ENCODE results near the gene KCTD7. TPM values are rescaled to one million over a fixed set of nuclear protein-coding genes. Genes with fewer than 3 reads are reported as not detected.

The KCTD7 gene
- total and polyA plus RNA-seq, 2 of the 13 experiments (the other 11 are each of a cell fraction or from before 2014, with no cell fraction given) = 7.3 to 13.5 TPM

DNA sequence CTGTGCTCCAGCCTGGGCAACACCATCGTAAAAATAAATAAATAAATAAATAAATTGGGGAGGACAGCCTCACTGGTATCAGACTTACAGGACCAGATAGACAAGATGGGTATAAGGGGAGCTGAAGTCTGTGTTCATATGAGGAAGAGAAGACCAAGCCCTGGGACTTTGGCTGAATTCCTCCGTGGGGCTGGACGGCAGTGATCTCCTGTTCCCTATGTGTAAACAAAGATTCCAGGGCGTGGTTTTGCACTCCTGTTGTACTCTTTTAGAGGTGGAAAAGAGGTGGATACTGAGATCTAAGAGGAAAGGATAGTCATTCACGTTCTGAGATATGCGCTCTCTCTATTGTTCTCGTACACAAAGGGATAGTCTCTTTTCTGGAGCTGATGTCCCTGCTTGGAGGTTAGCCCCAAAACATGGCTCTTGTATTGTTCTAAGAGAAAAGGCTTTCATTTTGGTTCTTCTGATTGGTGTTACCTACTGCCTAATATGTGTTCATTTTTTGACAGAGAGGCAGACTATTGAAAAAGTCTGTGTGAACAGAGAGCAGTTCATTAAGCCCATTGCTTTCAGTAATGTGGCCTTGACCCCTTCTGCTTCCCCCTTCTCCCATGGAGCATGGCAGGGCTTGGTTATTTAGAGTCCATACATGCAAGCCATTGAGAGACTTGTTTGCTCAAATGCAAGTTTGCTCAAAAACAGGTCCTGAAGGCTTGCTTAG lies 12.3 kb downstream of the KCTD7 start (continued):
- TF ChIP-seq NCOA2 (CRISPR knock-in tag; IDR thresholded peaks at IDR 0.05) (peak; percentile 22; the same call in 1 of the 2 replicates), FLYWCH1 (CRISPR knock-in tag; IDR thresholded peaks at IDR 0.05) (no peak), PRPF4 (IDR thresholded peaks at IDR 0.05; ENCODE audit: low read depth, low read length, poor library complexity, severe bottlenecking) (no peak), FOXA1 (IDR thresholded peaks at IDR 0.05) (no peak), FOXA1 (CRISPR knock-in tag; IDR thresholded peaks at IDR 0.05) (peak; percentile 67), ZNF326 (CRISPR knock-in tag; IDR thresholded peaks at IDR 0.05; ENCODE audit: borderline replicate concordance) (no peak), SPEN (CRISPR knock-in tag; IDR thresholded peaks at IDR 0.05; ENCODE audit: low read depth) (0 out of 2 replicates have a peak, but pooled peaks have one; percentile 38), TARDBP (CRISPR knock-in tag; IDR thresholded peaks at IDR 0.05) (0 out of 2 replicates have a peak, but pooled peaks have one; percentile 11), IKZF1 (IDR thresholded peaks at IDR 0.05) (no peak), SNRNP70 (IDR thresholded peaks at IDR 0.05; ENCODE audit: low read depth, low read length) (no peak), KMT2B (CRISPR knock-in tag; IDR thresholded peaks at IDR 0.05) (no peak), SOX6 (IDR thresholded peaks at IDR 0.05) (no peak), SOX6 (CRISPR knock-in tag; IDR thresholded peaks at IDR 0.05) (peak; percentile 37; the same call in 1 of the 2 replicates), ZNF205 (CRISPR knock-in tag; IDR thresholded peaks at IDR 0.05) (0 out of 2 replicates have a peak, but pooled peaks have one; percentile 19), ZMYM2 (CRISPR knock-in tag; IDR thresholded peaks at IDR 0.05) (0 out of 2 replicates have a peak, but pooled peaks have one; percentile 21), MTF2 (CRISPR knock-in tag; IDR thresholded peaks at IDR 0.05; ENCODE audit: borderline replicate concordance) (no peak), ZNF644 (CRISPR knock-in tag; IDR thresholded peaks at IDR 0.05; ENCODE audit: low read depth) (peak; percentile 77), KLF6 (CRISPR knock-in tag; IDR thresholded peaks at IDR 0.05) (no peak), MYNN (CRISPR knock-in tag; IDR thresholded peaks at IDR 0.05; ENCODE audit: low read depth) (no peak), SNAI1 (CRISPR knock-in tag; IDR thresholded peaks at IDR 0.05; ENCODE audit: borderline replicate concordance) (no peak), KMT2A (CRISPR knock-in tag; IDR thresholded peaks at IDR 0.05) (no peak), ZSCAN29 (CRISPR knock-in tag; conservative IDR thresholded peaks at IDR 0.05) (0 out of 2 replicates have a peak, but pooled peaks have one; percentile 44), NFKB2 (CRISPR knock-in tag; IDR thresholded peaks at IDR 0.05; ENCODE audit: borderline replicate concordance) (no peak), LCORL (IDR thresholded peaks at IDR 0.05) (no peak), LCORL (CRISPR knock-in tag; IDR thresholded peaks at IDR 0.05) (peak; percentile 34), GATAD2A (CRISPR knock-in tag; IDR thresholded peaks at IDR 0.05) (peak; percentile 41; the same call in 1 of the 2 replicates)
- TF ChIP-seq, protein P1, sequence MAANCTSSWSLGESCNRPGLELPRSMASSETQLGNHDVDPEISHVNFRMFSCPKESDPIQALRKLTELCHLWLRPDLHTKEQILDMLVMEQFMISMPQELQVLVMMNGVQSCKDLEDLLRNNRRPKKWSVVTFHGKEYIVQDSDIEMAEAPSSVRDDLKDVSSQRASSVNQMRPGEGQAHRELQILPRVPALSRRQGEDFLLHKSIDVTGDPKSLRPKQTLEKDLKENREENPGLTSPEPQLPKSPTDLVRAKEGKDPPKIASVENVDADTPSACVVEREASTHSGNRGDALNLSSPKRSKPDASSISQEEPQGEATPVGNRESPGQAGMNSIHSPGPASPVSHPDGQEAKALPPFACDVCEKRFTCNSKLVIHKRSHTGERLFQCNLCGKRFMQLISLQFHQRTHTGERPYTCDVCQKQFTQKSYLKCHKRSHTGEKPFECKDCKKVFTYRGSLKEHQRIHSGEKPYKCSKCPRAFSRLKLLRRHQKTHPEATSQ (CRISPR knock-in tag; IDR thresholded peaks at IDR 0.05; ENCODE audit: borderline replicate concordance) = no peak
- TF ChIP-seq, protein P2, sequence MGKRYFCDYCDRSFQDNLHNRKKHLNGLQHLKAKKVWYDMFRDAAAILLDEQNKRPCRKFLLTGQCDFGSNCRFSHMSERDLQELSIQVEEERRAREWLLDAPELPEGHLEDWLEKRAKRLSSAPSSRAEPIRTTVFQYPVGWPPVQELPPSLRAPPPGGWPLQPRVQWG (CRISPR knock-in tag; IDR thresholded peaks at IDR 0.05; ENCODE audit: borderline replicate concordance, low read depth) = no peak
- TF ChIP-seq, protein P3, sequence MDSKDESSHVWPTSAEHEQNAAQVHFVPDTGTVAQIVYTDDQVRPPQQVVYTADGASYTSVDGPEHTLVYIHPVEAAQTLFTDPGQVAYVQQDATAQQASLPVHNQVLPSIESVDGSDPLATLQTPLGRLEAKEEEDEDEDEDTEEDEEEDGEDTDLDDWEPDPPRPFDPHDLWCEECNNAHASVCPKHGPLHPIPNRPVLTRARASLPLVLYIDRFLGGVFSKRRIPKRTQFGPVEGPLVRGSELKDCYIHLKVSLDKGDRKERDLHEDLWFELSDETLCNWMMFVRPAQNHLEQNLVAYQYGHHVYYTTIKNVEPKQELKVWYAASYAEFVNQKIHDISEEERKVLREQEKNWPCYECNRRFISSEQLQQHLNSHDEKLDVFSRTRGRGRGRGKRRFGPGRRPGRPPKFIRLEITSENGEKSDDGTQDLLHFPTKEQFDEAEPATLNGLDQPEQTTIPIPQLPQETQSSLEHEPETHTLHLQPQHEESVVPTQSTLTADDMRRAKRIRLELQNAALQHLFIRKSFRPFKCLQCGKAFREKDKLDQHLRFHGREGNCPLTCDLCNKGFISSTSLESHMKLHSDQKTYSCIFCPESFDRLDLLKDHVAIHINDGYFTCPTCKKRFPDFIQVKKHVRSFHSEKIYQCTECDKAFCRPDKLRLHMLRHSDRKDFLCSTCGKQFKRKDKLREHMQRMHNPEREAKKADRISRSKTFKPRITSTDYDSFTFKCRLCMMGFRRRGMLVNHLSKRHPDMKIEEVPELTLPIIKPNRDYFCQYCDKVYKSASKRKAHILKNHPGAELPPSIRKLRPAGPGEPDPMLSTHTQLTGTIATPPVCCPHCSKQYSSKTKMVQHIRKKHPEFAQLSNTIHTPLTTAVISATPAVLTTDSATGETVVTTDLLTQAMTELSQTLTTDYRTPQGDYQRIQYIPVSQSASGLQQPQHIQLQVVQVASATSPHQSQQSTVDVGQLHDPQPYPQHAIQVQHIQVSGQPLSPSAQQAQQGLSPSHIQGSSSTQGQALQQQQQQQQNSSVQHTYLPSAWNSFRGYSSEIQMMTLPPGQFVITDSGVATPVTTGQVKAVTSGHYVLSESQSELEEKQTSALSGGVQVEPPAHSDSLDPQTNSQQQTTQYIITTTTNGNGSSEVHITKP (CRISPR knock-in tag; IDR thresholded peaks at IDR 0.05; ENCODE audit: low read depth) = no peak

Measured in HepG2 (cell line).